RPMI7951 (cell line): ENCODE measurements around the gene CELA2A. TPM values are rescaled to one million over a fixed set of nuclear protein-coding genes. Genes with fewer than 3 reads are reported as not detected.
"Not testable (repeated sequence)": the region's sequence is repeated elsewhere in the genome, so short reads cannot be mapped to it uniquely, and the experiment has no call there.

ENCODE experiments used
- DNase-seq: peaks from one replicate; pipeline ENCODE4 v3.0.0-alpha.2; 2012; ENCODE audit warnings: low read depth
- total RNA-seq: library from RNA; depleted of rRNA; stranded (reverse); fragments of >200 nt; shearing (Covaris generic); gene quantifications from 2 replicates; pipeline ENCODE4 v1.2.3, GENCODE V29; 2014

The CELA2A gene
- total RNA-seq, 1 experiment from 2014 or later = not detected

DNA sequence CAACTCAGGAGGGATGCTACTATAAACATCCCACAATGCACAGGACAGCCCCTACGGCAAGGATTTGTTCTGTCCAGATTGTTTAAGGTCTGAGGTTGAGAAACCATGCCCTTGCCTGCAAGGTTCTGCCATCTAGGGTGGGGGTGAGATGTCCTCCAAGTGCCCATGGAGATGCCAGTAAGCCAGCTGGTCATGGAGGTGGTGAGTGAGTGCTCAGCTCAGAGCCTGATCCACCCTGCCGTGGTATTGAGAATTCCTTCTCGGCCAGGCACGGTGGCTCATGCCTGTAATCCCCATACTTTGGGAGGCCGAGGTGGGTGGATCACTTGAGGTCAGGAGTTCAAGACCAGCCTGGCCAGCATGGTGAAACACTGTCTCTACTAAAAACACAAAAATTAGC lies 31.6 kb upstream of the CELA2A start:
- DNase-seq = no peak

DNA sequence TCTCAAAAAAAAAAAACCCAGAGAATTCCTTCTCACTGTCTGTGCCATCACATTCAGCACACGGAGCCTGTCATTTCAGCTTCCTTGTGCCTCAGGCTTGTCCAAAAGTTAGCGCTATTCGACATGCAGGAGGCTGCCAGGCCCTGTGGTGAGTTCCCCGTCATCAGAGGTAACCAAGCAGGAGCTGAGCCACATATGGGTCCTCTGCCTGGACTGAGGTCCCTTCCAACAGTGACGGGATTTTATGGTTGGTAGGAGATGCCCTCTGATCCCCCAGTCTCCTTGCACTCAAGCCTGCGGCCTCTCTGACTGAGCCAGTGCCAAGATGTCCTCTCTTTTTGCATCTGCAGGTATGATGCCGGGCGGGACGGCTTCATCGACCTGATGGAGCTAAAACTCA lies 31.0 kb upstream of the CELA2A start:
- DNase-seq = no peak

DNA sequence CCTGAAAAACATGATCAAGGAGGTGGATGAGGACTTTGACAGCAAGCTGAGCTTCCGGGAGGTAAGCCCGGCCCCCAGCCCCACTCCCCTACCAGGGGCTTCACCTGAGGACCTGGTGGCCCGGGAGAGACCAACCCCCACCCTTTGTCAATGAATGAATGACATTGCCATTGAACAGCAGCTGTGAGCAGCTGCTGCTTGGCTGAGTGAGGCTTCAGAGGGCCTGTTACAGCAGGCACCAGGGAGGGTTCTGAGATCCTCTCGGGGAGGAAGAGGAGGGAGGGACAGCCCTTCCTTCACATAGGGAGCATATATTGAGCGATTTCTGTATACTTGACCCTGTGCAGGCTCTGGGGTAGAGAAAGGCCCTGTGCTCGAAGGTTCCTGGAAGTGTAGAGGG lies 30.6 kb upstream of the CELA2A start:
- no peak for DNase-seq

DNA sequence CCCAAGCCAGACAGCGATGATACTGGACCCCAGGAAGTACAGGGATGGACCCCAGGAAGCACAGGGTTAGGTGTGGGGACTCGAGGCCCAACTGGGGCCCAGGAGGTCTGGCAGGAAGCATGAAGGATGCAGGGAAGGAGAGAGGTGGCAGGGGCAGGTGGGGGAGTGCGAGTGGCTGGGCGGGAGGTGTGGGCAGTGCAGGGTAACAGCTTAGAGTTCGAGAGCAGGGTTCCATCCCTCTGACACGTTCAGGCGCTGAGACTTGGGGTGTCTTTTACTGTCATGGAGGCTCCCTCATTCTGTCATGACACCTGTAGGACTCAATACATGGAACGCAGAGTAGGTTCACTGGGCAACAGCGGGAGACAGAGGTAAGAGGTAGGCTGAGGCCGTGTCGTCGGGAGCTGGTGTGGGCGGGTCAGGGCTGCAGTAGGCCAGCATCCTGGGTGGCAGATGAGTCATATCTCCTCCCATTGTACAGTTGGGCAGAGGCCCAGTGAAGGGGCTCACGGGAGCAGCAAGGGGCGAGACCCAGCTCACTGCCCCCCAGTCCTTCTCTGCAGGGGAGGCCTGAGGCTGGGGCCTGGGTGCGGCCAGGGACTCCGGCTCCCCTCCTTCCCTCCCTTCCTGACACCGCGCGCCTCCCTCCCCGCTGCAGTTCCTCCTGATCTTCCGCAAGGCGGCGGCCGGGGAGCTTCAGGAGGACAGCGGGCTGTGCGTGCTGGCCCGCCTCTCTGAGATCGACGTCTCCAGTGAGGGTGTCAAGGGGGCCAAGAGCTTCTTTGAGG lies 29.8 kb upstream of the CELA2A start:
- peak; percentile 52 for DNase-seq

DNA sequence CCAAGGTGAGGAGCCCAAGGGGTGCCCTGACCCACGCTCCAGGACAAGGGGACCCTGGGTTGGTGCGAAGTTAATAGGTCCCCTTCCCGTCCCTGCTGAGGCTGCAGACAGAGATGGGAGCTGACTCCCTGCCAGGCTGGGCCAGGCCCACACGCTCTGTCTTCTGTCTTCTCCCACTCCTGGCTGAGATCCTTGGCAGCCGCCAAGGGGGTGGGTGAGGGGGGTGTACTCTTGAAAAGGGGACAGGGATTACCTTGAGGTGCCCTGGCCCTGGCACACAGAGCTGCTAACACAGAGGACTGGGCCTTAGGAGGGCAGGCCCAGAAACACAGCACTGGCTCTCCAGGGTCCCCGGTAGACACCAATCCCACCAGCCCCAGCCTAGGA lies 29.3 kb upstream of the CELA2A start:
- no peak for DNase-seq

DNA sequence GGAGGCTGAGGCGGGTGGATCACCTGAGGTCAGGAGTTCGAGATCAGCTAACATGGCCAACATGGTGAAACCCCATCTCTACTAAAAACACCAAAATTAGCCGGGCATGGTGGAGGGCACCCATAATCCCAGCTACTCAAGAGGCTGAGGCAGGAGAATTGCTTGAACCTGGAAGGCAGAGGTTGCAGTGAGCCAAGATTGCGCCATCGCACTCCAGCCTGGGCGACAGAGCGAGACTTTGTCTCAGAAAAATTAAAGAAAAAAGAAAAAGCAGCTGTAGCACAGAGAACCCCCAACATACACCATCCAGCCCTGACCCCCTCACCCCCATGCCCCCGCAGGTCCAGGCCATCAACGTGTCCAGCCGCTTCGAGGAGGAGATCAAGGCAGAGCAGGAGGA lies 28.3 kb upstream of the CELA2A start:
- not testable (repeated sequence) for DNase-seq

DNA sequence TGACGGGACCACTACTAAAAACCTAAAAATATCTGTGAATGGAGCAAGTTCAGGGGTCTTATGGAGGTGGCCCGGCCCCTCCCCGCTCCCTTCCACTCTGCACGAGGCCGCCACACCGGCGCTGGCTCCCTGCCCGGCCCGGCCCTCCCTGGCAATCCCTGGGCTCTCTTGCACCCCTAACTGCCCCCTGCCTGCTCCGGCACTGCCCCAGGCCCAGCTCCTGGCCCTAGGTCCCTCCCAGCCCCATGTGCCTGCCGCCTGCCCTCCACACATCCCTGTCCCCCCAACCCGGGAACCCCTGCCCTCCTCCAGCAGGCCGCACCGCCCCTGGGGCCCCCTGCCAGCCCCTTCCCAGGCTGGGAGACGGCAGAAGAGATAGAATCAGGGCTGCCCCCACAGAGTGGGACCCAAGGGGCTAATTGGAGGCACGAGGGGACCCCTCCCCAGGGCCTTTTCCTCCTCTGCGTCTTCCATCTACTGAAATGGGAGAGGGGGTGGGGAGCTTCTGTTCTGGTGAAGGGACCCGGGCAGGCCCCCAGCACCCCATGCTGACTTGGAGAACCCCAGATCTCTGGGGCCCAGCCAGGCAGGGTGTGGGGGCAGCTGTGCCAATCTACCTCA lies 27.6 kb upstream of the CELA2A start:
- no peak for DNase-seq

DNA sequence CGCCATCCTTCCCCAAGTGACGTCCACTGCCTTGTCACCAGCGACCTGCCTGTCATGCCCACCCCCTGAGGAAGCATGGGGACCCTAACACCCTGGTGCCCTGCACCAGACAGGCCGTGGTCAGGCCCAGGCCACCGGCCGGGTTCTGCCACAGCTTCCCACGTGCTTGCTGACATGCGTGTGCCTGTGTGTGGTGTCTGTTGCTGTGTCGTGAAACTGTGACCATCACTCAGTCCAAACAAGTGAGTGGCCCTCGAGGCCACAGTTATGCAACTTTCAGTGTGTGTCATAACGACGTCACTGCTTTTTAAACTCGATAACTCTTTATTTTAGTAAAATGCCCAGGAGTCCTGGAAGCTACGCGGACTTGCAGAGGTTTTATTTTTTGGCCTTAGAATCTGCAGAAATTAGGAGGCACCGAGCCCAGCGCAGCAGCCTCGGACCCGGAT lies 26.8 kb upstream of the CELA2A start:
- DNase-seq = peak; percentile 75

DNA sequence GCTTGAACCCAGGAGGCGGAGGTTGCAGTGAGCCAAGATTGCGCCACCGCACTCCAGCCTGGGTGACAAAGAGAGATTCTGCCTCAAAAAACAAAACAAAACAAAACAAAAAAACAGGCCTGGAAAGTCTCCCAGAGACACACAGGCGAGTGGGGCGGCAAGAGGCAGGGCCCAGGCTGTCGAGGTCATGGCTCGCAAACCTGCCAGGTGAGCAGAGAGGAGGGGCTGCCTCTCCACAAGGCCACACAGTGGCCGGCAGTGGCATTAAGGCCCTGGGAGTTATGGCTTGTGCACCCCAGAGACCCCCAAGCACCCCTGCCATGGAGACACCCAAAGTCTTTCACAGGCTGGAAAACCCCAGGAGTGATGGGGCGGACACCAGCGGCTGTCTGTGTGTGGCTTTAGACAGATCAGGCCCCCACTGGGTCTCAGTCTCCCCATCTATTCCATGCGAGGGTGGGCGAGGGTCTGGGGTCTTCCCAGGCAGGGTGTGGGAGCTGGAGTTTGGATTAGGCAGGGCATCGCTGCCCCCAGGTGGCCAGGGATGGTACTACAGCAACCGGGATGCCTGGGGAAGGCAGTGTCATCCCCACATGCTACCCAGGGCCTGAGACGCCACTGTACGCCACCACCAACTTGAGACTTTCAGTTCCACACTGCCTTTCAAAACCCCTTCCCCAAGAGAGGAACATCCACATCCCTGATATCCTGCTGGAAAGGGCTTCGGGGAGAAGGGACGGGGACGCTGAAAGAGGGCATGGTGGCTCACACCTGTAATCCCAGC lies 25.6 kb upstream of the CELA2A start:
- no peak for DNase-seq

DNA sequence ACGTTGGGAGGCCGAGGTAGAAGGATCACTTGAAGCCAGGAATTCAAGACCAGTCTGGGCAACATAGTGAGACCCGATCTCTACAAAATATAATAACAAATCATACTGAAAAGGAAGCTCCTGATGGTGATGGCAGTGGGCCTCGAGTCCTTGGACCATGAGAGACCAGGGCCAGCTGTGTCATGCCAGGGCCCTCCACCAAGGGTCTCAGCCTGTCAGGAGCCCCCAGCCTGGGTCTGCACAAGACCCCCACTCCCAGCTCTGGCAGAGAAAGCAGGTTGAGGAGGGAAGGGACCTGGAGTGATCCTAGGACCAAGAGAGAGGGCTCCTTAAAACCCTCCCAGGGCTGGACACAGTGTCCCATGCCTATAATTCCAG lies 25.0 kb upstream of the CELA2A start:
- DNase-seq = no peak

DNA sequence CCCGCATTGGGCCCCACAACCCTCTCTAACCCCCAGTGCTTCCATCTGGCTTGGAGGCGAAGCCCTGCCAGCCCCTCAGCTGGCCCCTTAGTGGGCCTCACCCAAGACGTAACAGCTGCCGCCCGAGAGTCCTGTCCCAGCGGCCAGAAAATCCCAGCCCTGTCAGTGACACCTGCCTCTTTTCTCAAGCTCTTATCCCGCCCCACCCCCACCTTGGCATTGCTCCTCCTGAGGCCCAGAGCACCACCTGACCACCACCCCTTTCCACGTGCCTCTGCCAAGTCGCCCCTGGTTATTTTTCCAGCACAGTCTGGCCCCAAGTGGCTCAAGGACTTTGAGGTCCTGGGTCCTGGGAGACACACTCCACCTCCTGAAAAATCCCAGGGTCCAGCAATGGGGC lies 24.2 kb upstream of the CELA2A start:
- DNase-seq = no peak

DNA sequence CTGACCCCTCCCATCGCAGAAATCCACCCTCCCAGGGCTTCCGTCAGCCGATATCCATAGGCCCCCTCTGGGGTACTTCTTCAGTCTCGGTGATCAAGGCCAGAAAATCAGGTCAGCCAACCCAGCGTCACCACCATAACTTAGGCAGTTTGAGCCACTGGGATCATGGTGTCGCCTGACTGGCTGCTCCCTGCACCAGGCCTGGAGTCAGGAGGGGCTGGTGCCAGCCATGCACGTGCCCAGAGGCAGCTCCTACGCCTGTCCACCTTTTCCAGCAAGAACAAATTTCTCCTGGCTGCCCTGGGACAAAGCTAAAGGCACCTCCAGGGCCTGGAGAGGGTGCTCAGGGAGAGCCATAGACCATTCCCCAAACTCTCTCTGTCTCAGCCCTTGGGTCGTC lies 23.1 kb upstream of the CELA2A start:
- no peak for DNase-seq

DNA sequence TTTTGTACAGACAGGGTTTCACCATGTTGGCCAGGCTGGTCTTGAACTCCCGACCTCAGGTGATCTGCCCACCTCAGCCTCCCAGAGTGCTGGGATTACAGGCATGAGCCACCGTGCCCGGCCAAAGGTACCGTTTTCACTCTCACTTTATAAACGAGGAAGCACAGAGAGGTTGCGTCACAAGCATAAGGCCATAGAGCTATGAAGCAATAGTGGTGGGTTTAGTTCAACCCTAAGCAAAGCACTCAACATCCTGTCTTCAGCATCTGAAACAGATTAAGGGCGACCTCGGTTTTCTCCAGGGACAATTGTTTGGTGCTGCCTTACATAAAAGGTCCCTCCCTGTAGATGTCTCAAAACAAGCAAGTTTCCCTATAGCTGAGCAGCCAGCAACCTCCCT lies 21.8 kb upstream of the CELA2A start:
- DNase-seq = not testable (repeated sequence)

DNA sequence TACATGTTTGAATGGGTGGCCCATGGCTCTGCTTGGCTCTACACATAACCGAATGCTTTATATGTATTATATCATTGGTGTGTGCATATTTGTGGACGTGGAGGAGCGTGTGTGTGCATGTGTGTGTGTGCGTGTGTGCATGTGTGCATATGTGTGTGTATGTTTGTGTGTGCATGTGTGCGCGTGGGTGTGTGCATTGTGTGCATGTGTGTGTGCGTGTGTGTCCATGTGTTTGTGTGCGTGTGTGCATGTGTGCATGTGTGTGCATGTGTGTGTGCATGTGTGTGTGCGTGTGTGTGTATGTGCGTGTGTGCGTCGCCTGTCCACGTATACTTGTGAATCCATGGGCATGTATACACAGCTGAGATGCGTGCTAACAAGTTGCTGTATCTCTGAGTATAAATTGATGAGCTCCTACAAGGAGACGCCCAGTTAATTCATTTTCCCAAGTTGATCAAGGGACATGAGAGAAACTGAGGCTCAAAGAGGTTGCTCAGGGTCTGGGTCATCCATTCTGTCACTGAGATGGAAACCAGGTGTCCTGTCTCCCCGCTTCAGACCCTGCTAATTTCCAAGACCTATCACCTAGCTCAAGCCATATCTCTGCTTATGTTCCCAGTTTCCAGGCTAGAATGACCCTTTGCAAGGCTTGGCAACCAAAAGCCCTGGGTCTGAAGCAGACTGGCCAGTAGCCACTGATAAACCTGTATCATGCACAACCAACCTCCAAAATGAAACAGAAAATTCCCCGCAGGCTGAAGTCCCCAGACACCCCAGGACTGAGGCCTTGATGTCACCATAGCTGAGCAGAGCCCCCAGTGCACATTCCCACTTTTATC lies 21.1 kb upstream of the CELA2A start:
- DNase-seq = no peak

DNA sequence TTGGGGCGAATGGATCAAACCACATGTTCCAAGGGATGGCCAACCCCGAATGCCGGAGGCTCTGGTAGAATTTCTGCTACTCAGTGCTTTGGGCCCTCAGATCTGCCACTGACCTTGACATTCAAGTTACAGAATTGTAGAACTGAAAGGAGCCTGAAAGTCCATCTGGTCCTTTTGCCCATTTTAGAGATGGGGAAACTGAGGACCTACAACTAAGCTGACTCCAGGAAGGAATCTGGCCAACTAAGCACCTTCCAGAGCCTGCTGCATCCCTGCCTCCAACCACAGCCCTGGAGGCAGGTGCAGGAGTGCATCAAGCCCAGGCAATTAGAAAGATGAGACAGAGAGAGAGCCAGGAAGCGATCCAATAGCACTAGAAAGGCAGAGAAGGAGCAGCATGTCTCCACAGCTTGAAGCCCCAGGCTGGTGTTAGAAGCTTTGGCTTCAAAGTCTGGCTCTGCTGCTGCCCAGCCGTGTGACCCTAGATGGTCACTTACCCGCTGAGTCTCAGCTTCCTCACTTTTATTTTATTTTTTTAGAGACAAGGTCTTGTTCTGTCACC lies 19.6 kb upstream of the CELA2A start:
- DNase-seq = no peak

DNA sequence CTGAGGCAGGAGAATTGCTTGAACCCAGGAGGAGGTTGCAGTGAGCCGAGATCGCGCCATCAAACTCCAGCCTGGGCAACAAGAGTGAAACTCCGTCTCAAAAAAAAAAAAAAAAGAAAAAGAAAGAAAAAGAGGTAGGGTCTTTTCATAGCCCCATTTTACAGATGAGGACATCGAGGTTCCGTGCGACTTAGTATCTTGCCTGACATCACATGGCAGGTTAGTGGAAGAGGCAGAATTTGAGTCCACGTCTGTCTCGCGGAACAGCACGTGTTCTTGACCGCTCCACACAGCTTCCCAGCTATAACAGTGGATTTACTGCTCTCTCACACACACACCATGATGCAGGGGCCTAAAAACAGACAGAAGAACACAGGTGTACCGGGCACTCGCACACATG lies 17.2 kb upstream of the CELA2A start:
- DNase-seq = no peak

DNA sequence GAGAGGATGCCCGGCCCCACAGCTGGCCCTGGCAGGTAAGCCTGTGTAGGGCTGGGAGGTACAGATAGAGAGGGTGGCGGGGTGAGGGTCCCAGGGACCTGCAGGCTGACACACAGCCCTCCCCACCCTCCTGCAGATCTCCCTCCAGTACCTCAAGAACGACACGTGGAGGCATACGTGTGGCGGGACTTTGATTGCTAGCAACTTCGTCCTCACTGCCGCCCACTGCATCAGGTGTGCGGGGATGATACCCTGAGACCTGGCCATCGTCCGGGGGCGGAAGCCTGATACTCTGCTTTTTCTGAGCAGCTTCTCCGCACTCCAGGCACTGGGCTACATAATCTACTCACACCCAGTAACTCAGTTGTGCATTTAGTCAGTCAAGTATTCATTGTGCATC lies 16.2 kb upstream of the CELA2A start:
- DNase-seq = no peak

DNA sequence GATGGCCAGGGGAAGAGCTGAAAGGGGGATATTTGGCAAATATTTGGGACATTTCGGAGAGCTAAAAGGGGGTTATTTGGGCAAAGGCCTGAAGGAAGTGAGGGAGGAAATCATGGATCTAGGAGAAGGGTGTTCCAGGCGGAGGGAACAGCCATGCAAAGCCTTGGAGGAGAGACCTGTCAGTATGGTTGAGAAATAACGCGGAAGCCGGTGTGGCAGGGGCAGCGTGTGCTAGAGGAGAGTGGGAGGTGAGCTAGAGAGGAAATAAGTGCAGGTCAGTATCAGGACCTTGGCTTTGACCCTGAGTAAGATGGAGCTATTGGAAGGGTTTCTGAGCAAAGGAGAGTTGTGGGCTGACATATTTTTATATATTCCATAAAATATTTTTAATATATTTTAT lies 15.3 kb upstream of the CELA2A start:
- DNase-seq = no peak

DNA sequence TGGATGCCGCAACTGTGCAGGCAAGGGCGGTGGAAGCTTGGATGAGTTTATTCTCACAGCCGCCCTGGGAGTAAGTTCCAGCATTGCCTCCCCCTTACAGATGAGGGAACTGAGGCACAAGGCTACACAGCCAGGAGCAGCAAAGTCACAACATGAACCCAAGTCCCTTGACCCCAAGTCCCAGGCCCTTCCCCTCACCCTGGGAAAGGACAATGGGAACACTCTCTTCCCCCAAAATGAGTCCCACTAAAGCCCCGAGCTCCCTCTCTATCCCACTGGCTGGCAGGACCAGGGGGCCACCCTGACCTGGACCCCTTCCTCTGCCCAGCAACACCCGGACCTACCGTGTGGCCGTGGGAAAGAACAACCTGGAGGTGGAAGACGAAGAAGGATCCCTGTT lies 14.4 kb upstream of the CELA2A start:
- no peak for DNase-seq

DNA sequence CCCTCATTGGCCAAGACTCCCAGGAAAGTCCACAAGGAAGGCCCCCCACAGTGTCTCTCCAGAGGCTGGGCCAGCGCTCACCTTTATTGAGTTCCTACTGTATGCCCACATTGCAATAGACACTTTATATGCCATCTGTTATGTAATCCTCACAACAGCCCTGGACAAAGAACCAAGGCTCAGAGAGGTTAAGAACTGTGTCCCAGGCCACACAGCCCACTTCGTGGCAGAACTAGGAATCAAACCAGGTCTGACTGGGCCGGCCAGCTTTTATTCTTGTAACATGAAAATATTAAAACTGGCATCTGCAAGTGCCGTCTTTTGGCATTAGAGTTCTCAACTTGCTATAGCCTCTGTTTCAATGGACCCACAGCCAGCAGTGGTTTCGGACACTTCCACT lies 13.8 kb upstream of the CELA2A start:
- DNase-seq = no peak

DNA sequence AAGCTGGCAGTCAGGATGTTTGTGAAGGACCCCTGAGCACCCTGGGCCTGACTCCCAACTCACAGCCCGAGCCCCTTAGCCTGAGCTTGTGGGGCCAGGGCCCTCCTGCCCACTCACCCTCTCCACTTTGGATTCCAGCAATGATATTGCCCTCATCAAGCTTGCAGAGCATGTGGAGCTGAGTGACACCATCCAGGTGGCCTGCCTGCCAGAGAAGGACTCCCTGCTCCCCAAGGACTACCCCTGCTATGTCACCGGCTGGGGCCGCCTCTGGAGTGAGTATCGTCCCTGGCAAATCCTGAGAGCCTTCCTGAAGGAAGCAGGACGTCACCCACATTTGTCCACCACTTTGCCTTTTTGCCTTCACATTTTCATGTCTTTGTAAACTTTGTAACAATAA lies 13.3 kb upstream of the CELA2A start:
- DNase-seq = no peak
